ENCODE data around the gene GPS1. TPM values are rescaled to one million over a fixed set of nuclear protein-coding genes. Genes with fewer than 3 reads are reported as not detected.

Gene GPS1
- total RNA-seq, 1 donor, result 93.7 TPM

DNA sequence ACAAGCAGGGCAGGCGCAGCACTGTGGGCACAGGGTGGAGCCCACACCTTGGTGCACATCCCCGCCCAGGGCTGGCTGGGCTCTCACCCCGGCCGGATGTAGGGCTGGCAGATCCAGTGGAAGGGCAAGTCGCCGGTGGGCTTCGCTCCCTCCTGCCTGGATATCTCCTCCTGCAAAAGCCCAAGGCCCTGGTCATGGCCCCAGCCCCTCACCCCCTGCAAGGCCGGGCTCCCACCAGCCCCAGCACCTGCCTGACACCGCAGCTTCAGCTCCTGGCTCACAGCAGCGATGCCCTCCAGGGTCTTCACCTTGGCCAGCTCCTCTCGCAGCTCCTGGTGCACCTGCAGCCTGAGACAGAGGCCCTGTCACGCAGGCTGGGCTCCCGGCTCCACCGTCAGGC lies 8.9 kb downstream of the GPS1 start:
- no peak for TF ChIP-seq CTCF (IDR thresholded peaks at IDR 0.05; ENCODE audit: extremely low read depth, low read depth, low read length)

DNA sequence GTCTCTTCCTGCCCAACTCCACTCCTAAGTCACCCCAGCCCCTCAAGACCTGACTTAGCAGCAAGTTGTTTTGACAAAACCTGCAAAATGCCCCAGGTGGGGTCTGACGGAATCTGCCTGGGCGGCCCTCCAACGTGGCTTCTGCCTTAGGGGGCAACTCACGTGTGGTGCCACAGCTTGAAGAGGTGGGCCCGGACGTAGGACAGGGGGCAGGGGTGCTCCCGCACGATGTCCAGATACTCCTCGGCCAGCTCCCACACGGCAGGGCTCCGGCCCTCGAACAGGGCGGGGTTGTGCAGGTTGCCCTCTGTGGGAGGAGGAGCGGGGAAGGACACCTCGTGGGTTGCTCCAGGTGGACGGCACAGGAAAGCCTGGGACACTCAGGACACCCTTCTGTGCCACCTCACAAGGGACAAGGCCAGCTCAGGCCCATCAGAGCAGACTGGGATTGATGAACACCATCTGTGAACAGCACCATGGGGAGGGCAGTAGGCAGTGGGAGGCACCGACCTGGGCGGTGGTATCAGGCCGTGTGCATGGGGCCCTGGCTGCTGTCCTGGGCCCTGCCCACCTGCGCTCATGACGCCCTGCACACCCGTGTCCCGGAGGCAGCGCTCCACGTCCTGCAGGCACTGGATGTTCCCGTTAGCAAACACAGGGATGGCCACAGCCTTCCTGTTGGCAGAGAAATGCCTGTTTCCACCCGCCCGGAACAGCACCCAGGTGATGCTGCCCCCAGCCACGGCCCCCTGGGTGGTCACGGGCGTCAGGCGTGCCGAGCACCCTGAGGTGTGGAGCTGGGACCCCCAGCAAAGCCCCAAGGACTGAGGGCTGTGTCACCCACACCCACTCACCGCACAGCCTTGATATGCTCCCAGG lies 9.6 kb downstream of the GPS1 start:
- peaks cover 42% of the 10 kb centered on the region for H3K36me3 ChIP-seq (ENCODE audit: insufficient read depth, low read length)

More for the DNA sequence above, 8.9 kb downstream of the GPS1 start:
- H3K4me3 ChIP-seq (ENCODE audit: insufficient read depth, low read length), result no peak overlapping the region
- peaks cover 42% of the 10 kb centered on the region for H3K36me3 ChIP-seq (ENCODE audit: insufficient read depth, low read length)
- H3K4me2 ChIP-seq (ENCODE audit: insufficient read depth, low read length), result no peak overlapping the region
- no peaks in the 10 kb centered on the region for H3K9me3 ChIP-seq (ENCODE audit: low read depth, low read length)
- H2AFZ ChIP-seq (ENCODE audit: low read length), result no peak overlapping the region
- H3K4me1 ChIP-seq (ENCODE audit: insufficient read depth, low read length), result peaks cover 10% of the 10 kb centered on the region
- H4K20me1 ChIP-seq (ENCODE audit: insufficient read depth, low read length), result peaks cover 7% of the 10 kb centered on the region
- H3K79me2 ChIP-seq (ENCODE audit: insufficient read depth, low read length), result peaks cover 23% of the 10 kb centered on the region
- no peak overlapping the region for H3K27ac ChIP-seq (ENCODE audit: low read depth, low read length)
- peak; percentile 75 for DNase-seq (ENCODE audit: insufficient read length, low spot score, missing footprints)
- H3K27me3 ChIP-seq (ENCODE audit: insufficient read depth, low read length), result no peaks in the 10 kb centered on the region

GRCh38 chr17:82062076-82062983 lies 10.6 kb downstream of the GPS1 start:
- DNase-seq (ENCODE audit: insufficient read length, low spot score, missing footprints), result peak; percentile 83
- Histone ChIP-seq H3K79me2 (ENCODE audit: insufficient read depth, low read length) (peaks cover 32% of the 10 kb centered on the region), H3K9me3 (ENCODE audit: low read depth, low read length) (no peaks in the 10 kb centered on the region), H3K4me3 (ENCODE audit: insufficient read depth, low read length) (no peak overlapping the region), H3K36me3 (ENCODE audit: insufficient read depth, low read length) (peaks cover 42% of the 10 kb centered on the region), H3K27me3 (ENCODE audit: insufficient read depth, low read length) (no peaks in the 10 kb centered on the region), H2AFZ (ENCODE audit: low read length) (no peak overlapping the region), H3K27ac (ENCODE audit: low read depth, low read length) (no peak overlapping the region), H4K20me1 (ENCODE audit: insufficient read depth, low read length) (peaks cover 7% of the 10 kb centered on the region), H3K4me1 (ENCODE audit: insufficient read depth, low read length) (peaks cover 17% of the 10 kb centered on the region), H3K4me2 (ENCODE audit: insufficient read depth, low read length) (no peak overlapping the region)
- TF ChIP-seq CTCF (IDR thresholded peaks at IDR 0.05; ENCODE audit: extremely low read depth, low read depth, low read length), result no peak

More for the DNA sequence above, 9.6 kb downstream of the GPS1 start:
- DNase-seq (ENCODE audit: insufficient read length, low spot score, missing footprints), result peak; percentile 86
- Histone ChIP-seq H3K4me3 (ENCODE audit: insufficient read depth, low read length) (no peak overlapping the region), H3K27me3 (ENCODE audit: insufficient read depth, low read length) (no peaks in the 10 kb centered on the region), H2AFZ (ENCODE audit: low read length) (no peak overlapping the region), H3K4me1 (ENCODE audit: insufficient read depth, low read length) (peaks cover 15% of the 10 kb centered on the region), H3K9me3 (ENCODE audit: low read depth, low read length) (no peaks in the 10 kb centered on the region), H3K4me2 (ENCODE audit: insufficient read depth, low read length) (no peak overlapping the region), H4K20me1 (ENCODE audit: insufficient read depth, low read length) (peaks cover 7% of the 10 kb centered on the region), H3K79me2 (ENCODE audit: insufficient read depth, low read length) (peaks cover 30% of the 10 kb centered on the region), H3K27ac (ENCODE audit: low read depth, low read length) (no peak overlapping the region)
- no peak for TF ChIP-seq CTCF (IDR thresholded peaks at IDR 0.05; ENCODE audit: extremely low read depth, low read depth, low read length)

All from osteoblast (primary cell).